ENCODE results near the gene YTHDF2.

DNA sequence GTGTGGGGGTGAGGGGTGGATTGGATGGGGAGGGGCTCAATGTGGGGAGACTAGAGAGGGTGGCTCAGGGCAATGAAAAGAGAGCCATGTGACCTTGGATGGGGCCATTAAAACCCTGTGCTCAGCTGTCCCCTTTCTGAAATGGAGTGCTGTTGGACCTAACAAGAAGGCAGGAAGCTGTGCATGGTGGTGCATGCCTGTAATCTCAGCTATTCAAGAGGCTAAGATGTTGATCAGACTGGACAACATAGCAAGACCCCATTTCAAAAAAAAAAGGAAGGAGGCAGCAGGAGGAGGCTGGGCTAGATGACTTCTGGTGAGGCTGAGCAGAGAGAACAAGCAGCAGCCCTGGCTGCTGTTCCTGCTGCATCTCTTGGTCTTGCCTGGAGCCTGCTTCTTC, 82.3 kb downstream of the YTHDF2 start:
- no peak for TF ChIP-seq POLR2A (IDR thresholded peaks at IDR 0.05)
- TF ChIP-seq, protein P1, sequence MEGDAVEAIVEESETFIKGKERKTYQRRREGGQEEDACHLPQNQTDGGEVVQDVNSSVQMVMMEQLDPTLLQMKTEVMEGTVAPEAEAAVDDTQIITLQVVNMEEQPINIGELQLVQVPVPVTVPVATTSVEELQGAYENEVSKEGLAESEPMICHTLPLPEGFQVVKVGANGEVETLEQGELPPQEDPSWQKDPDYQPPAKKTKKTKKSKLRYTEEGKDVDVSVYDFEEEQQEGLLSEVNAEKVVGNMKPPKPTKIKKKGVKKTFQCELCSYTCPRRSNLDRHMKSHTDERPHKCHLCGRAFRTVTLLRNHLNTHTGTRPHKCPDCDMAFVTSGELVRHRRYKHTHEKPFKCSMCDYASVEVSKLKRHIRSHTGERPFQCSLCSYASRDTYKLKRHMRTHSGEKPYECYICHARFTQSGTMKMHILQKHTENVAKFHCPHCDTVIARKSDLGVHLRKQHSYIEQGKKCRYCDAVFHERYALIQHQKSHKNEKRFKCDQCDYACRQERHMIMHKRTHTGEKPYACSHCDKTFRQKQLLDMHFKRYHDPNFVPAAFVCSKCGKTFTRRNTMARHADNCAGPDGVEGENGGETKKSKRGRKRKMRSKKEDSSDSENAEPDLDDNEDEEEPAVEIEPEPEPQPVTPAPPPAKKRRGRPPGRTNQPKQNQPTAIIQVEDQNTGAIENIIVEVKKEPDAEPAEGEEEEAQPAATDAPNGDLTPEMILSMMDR (IDR thresholded peaks at IDR 0.05) = no peak
